GM19025 (cell line): Measurements from ENCODE around the gene RADX.
"Not testable (repeated sequence)": the region's sequence is repeated elsewhere in the genome, so short reads cannot be mapped to it uniquely, and the experiment has no call there.

Source experiments
- ATAC-seq: cut with Tn5 transposase; IDR thresholded peaks from one replicate; pipeline ENCODE4 v1.9.1; 2021; ENCODE audit warnings: mild to moderate bottlenecking, low read depth, moderate library complexity; ENCODE audit not compliant: unreplicated experiment

The RADX gene, protein sequence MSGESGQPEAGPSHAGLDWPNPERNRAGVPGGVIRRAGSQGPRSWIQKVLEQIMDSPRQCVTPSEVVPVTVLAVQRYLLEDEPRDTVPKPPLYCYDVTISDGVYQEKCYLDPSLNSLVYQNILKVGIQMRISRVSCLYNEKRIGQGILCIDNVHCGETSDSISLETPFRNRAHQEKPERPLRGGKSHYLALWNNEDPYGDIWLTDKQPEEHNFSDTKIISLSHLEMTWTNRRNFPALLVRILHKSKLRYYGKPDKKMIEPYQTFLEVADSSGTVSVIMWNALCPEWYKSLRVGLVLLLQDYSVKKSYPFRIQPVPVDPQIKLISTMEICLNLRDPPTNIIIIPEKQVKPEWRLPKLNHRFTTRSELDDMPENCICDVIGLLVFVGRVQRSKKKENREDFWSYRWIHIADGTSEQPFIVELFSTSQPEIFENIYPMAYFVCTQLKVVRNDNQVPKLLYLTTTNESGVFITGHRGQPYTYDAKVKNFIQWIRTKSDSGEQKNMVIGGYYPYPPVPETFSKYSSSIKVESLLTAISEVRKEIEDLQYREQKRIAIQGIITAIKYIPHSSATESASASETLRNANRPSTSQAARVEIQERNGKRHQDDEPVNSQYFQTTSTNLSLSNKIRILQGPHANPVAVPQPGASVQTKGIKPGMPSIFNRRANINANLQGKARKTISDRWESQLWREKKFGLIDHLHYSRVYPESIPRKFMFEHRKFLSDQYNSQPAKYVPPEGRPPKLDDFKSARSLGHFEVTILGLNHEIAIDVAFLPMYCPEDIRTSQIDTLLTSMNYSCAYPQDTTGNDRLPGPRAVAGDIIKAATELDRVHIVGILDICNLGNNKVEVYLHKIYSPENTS

DNA sequence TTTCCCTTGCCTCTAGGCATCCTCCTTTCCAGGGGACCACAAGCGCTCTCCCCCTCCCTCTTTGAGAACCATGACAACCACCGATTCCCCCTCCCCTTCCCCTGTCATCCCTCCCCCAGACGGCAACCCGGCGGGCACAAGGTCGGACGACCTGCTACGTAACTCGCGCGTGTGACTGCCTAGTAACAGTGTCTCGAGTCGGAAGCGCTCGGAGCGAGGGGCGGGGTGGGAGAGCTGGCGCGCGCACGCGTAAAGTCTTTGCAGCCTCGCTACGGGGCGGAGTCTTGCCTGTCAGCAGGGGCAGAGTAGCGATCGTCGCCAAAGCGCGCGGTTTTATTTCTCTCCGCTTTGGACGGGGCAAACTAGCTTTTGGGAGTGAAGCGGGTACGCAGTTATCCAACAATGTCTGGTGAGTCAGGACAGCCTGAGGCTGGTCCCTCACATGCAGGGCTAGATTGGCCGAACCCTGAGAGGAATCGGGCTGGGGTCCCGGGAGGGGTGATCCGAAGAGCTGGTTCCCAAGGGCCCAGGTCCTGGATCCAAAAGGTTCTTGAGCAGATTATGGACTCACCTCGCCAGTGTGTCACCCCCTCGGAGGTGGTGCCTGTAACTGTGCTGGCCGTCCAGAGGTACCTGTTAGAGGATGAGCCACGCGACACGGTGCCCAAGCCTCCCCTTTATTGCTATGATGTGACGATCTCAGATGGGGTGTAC lies at the start of gene RADX:
RADX (plus strand) TSS at position 300 of the 714 bp plus-strand sequence; CDS start at position 403, 103 bp downstream.
- ATAC-seq: peak; percentile 99

DNA sequence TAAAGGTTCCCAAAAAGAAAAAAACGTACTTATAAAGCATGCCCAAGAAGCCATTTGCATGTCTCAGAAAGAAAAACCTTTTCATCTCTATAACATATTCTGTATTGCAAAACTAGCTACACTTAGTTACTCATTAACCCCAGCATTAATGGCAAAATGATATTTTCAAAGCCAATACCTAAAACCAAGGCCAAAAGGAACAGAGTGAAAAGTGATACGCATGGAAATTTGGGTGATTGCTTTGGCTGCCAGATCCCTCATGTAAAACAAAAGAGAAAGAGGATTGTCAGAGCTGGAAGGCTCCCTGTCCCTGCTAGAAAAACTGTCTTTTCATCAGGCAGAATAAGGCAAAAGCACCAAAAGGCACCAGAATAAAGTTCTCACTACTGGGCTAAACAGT lies 46.8 kb upstream of the RADX start:
- ATAC-seq: no peak

DNA sequence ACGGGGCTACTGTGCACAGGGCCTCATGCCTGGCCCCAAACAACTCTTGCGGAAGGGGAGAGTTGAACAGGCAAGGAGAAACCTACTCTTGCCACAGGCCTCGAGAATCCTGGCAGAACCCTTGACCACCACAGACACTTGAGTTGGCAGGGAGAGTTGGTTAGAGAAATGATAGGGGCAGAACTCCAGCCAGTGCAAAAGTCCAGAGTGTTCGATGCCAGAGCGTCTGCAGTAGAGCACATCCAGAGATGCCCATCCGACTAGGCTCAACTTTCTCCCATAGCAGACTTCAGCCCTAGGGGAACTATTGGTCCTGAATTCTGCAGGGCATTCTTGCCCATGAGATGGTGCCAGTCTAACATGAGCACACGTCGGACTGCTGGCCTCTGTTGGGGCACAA lies 45.4 kb upstream of the RADX start:
- no peak for ATAC-seq

DNA sequence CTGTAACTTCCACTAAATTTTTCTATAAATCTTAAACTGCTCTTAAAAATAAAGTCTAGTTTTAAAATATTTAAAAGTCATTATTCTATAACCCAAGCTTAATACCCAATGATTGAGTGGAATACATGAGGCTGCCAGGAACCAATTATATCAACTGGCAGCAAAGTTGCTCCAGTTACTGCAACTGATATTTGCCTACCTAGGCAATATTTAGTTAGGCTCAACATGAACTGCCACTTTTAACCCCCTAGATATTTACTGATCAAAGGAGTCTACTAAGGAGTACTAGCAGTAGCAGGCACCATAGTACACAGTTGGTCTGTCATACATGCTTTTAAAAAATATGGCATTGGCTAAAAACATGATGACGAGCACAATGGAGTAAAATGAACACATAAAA lies 29.9 kb upstream of the RADX start:
- ATAC-seq: no peak

DNA sequence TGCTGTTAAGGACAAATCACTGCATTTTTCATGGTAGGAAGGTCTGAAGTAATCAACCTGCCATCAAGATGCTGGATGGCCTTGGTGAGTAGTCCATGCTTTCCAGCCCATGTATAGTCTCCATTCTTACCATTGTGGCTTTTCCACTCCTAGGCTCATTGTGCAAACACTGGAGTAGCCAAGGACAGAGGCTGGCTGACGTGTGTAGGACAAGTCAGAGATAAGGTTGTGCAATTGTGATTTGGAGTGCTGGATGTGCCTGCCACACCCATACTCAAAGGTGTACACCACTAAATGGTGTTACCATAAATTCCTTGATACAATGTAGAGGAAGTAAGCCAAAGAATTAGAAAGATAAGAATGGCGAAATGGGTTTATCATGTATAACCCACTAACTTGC lies 26.3 kb upstream of the RADX start:
- no peak for ATAC-seq

DNA sequence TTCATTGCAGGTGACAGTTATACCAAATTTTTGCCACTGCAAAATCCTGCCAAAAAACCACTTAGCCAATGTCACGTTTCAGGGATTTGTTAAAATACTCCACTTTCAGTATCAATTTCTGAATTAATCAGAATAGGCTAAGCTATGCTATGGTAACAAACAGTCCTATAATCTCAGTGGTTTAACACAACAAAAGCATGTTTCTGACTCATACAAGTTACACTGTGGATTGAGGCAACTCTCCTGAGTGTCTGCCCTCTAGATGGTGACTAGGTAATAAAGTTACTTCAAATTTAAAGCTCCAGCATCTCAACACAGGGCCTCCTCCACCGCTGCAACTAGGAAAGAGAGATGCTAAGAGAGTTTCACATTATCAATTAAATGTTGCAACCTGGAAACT lies 23.0 kb upstream of the RADX start:
- no peak for ATAC-seq

DNA sequence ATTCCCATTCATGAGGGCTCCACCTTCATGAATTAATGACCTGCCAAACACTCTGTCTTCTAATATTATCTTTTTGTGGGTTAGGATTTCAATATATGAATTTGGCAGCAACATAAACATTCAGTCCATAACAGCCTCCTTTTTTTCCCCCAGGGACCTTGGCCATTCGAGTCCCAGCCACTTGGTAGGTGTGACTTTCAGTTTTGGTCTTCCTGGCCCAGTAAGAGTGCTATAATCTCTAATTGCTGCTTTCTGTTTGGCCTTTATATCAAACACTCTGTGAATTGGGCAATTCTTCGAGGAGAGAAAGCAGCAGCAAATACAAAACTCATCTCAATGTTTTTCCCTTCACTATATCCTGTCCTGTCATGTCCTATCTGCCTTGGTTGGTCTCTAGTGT lies 12.4 kb upstream of the RADX start:
- no peak for ATAC-seq

DNA sequence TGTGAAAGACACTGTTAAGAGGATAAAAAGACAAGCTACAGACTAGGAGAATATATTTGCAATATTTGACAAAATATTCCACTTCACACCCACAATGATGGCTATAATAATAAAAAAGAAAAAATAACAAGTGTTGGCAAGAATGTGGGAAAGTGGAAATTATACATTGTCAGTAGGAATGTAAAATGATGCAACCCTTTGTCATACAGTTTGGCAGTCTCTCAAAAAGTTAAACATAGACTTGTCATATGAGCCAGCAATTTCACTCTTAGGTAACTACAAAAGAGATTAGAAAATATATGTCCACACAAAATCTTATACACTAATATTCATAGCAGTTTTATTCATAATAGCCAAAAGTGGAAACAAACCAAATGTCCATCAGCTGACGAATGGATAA lies 5.2 kb upstream of the RADX start:
- no peak for ATAC-seq

DNA sequence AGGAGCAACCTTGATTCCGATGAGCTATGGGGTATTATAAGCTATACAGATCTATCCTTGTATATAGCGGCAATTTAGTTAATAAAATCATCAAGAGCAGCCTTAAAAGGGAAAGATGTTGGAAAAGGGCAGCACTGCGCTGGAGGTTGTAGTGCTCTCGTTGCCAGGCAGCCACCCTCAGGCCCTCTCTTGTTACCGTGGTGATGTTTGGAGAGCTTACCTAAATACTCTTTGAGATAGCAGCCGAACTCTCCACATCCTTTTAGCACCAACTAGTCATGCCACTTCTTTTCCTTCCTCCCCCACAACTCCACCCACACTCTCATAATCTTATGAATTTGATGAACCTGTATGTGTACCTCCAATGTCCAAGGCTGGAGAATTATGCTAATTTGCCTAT lies 3.8 kb upstream of the RADX start:
- ATAC-seq: no peak

DNA sequence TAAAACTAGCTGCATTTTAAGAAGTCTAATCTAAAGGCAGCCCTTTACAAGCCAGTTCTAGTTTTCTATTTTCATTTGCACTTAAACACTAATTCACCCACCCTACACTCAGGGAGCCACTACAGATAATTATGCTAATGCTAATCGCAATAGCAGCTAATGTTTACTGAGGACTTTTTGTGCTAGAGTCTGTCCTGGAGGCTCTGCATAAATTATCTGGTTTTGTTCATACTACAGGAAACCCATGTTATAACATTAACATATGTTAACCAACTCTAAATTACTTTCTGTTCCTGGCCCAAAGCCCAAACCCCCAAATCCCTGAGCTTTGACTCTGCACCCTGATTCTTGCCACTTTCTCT lies 480 bp upstream of the RADX start:
- ATAC-seq: peak; percentile 12

DNA sequence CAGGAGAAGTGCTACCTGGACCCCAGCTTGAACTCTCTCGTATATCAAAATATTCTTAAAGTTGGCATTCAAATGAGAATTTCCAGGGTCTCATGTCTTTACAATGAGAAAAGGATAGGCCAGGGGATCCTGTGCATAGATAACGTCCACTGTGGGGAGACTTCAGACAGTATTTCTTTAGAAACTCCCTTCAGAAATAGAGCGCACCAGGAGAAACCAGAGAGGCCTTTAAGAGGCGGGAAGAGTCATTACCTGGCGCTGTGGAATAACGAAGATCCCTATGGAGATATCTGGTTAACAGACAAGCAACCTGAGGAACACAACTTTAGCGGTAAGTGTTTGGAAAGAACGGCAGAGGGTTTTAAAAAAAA lies 600 bp downstream of the RADX start:
- peak; percentile 10 for ATAC-seq

DNA sequence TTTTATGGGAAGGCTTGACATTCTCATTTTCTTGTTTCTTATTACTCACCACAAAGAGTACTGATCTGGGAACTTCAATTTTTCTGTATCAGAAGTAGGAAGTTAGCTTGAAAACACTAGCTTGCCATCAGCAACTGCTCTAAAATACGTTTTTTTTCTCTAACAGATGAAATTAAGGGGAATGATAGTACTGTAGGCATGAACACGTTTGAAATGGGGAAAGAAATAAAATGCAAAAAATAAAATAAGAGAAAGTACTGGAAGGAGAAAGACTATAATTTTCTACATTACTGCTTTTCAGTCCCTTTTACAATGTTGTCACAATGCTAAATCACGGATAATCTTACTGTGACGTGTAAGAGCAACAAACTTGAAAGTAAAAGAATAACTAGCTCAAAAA lies 1.5 kb downstream of the RADX start:
- ATAC-seq: no peak

DNA sequence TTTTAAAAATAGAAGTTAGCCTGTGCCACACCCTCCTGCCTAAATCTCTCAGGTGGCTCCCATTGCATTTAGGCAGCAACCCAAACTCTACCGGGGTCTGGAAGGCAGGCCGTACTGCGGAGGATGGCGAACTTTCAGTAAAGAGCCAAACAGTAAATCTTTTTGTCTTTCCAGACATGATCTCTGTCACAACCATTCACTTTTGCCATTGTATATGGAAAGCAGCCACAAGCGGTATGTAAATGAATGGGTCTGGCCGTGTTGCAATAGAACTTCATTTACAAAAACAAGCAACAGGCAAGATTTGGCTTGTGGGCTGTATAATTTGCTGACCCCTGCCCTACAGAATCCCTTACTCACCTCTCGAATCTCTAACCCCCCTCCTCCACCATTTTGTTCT lies 3.3 kb downstream of the RADX start:
- ATAC-seq: no peak

DNA sequence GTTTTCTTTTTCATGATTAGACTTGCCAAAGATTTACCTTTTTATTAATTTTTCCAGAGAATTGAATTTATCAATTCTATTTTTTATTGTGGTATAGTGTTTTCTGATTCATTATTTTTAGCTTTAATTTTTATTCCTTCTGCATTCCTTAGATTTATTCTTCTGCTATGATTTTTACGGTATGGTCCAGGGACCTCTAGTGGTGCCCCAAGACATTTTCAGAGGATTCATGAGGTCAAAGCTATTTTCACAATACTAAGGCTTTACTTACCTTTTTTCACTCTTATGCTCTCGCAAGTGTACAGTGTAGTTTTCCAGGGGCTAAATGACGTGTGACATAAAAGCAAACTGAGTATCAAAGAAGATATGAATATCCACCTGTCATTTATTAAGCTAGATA lies 8.0 kb downstream of the RADX start:
- no peak for ATAC-seq

DNA sequence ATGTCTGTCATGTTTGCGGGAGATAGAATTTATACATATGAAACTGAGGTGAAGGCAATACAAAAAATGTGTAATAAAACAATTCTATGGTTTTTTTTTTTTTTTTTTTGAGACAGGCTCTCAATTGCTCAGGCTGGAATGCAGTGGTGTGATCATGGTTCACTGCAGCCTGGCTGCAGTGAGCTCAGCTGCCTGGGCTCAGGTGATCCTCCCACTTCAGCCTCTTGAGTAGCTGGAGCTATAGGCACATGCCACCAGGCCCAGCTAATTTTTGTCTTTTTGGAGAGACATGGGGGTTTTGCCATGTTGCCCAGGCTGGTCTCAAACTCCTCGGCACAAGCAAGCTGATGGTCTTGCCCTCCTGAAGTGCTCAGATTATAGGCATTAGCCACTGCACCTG lies 10.1 kb downstream of the RADX start:
- ATAC-seq: no peak

DNA sequence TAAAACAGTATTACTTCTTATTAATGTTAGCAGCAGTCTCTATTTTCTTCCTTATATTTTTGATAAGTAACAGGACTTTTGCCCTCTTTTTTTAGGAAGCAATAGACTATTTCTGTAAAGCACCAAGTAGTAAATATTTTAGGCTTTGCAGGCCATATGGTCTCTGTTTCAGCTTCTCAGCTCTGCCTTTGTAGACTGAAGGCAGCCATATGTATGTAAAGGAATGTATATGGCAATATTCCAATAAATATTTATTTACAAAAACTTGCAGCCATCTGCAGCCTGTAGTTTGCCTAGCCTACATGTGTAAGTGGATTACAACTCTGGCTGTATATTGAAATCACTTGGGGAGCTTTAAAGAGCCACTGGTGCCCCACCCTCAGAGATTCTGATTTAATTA lies 15.0 kb downstream of the RADX start:
- no peak for ATAC-seq

DNA sequence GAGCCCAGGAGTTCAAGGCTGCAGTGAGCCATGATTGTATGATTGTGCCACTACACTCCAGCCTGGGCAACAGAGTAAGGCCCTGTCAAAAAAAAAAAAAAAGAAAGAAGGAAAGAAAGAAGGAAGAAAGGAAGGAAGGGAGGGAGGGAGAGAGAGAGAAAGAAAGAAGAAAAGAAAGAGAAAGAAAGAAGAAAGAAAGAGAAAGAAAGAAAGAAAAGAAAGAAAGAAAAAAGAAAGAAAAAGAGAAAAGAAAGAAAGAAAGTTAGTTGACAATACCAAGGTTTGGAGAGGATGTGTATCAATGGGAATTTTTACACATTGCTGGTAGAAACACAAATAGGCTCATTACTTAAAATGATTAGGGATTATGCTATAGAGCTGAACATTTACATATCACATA lies 19.8 kb downstream of the RADX start:
- ATAC-seq: no peak

DNA sequence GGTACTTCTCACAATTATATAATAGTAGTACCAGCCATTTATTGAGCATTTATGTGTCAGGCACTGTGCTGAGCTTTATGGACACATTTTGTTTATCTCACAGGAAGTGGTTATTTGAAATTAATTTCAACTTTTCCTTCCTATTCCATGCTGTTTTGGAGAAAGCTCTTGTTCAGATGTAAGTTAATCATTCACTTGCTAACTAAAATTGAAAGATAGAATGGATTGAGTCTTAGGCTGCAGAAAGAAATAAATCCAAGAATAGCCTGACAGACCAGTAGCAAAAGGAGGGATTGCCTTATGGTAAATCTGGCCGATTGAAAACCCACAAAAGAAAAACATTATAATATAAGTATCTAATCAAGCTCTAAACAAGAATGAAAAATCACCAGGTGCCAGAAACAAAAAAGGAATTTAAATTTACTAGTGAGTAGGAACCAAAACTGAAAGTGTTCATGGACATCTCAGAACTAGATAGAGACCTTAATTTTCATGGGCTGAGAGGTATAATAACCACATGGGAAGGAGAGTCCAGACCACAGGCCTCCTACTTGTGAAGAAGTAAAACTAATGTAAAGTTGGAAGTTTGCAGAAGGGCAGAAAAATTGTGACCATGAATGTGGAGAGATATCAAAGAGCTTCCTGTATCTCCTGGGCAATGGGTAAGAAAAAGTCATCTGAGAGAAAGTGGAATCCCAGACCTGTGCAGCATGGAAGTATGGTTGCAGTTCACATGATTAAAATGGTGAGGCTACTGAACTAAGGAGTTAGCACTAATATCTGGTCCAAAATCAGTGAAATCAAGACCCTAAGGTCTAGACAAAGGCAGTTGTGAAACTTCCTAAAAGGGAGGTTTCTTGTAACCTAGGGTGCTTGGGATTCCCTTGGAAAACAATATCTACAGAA lies 38.0 kb downstream of the RADX start:
- peak; percentile 92 for ATAC-seq

DNA sequence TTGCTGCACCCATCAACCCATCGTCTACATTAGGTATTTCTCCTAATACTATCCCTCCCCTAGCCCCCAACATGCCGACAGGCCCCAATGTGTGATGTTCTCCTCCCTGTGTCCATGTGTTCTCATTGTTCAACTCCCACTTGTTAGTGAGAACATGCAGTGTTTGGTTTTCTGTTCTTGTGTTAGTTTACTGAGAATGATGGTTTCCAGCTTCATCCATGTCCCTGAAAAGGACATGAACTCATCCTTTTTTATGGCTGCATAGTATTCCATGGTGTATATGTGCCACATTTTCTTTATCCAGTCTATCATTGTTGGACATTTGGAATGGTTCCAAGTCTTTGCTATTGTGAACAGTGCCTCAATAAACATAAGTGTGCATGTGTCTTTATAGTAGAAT lies 41.8 kb downstream of the RADX start:
- ATAC-seq: not testable (repeated sequence)

DNA sequence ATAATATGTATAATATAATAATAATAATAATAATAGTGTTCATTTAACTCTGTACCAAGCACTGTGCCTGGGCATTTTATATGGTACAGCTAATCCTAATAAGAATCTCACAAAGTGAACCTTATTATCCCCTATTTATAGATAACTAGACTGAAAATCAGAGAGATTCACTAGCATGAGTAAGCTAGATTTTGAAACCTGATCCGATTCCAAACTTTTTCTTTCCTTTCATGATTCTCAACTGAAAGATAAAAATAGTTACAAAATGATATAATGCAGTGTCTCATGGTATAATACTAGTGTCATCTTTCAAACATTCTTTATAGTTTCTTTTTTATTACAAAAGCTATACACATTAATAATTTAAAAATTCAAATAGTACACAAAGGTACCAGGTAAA lies 58.9 kb downstream of the RADX start:
- no peak for ATAC-seq
